Duodenal mucosa (tissue), 2 donors: ENCODE data around the gene MORF4L2.
"Not testable (repeated sequence)": the region's sequence is repeated elsewhere in the genome, so short reads cannot be mapped to it uniquely, and the experiment has no call there.

Source experiments
- H3K27ac ChIP-seq: one replicate; pipeline ENCODE4 v1.7.0; 2013; ENCODE audit warnings: low read depth, low read length
- H3K27me3 ChIP-seq, 2 donors: one replicate each; pipeline ENCODE4 v1.7.0; 2013; ENCODE audit warnings: low read length in 2 of 2, control low read depth in 1 of 2; ENCODE audit not compliant: insufficient read depth in 2 of 2, control insufficient read depth in 1 of 2
- H3K36me3 ChIP-seq, 2 donors: one replicate each; pipeline ENCODE4 v1.7.0; 2013; ENCODE audit warnings: low read length in 2 of 2, control low read depth in 1 of 2; ENCODE audit not compliant: insufficient read depth in 2 of 2, control insufficient read depth in 1 of 2
- H3K4me1 ChIP-seq, 2 donors: one replicate each; pipeline ENCODE4 v1.7.0; 2013; ENCODE audit warnings: low read length in 2 of 2, control low read depth in 1 of 2; ENCODE audit not compliant: insufficient read depth in 2 of 2, control insufficient read depth in 1 of 2
- H3K4me3 ChIP-seq, 2 donors: one replicate each; pipeline ENCODE4 v1.7.0; 2013; ENCODE audit warnings: low read length in 2 of 2, low read depth in 1 of 2
- H3K9ac ChIP-seq, 2 donors: one replicate each; pipeline ENCODE4 v1.7.0; 2013; ENCODE audit warnings: low read length in 2 of 2, low read depth in 1 of 2
- H3K9me3 ChIP-seq, 2 donors: one replicate each; pipeline ENCODE4 v1.7.0; 2013; ENCODE audit warnings: low read length in 2 of 2, control low read depth in 1 of 2; ENCODE audit not compliant: control insufficient read depth in 1 of 2

The MORF4L2 gene

DNA sequence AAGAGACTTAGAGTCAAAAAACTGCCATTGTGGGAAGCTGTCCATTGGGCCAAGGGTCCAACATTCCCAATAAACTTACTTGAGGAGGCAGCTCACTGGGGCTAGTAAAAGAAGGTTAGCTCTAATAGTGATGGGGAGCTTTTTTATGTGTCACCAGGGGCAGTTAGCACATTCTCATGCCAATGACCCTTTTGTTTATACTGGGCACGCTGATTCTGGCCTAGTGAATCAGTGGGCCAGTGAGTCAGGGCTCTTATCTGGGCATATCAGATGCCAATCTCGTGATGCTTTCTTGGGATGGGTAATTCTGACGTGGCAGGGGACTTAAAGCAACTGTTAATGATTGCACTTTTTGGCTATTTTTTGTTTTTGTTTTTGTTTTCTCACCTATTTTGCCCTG, 29.9 kb downstream of the MORF4L2 start:
- Histone ChIP-seq H3K4me1 (no peaks in the 10 kb centered on the region), H3K9ac (no peak overlapping the region), H3K27me3 (no peaks in the 10 kb centered on the region), H3K9me3 (no peaks in the 10 kb centered on the region), H3K27ac (no peak overlapping the region), H3K4me3 (no peak overlapping the region), H3K36me3 (no peaks in the 10 kb centered on the region)

DNA sequence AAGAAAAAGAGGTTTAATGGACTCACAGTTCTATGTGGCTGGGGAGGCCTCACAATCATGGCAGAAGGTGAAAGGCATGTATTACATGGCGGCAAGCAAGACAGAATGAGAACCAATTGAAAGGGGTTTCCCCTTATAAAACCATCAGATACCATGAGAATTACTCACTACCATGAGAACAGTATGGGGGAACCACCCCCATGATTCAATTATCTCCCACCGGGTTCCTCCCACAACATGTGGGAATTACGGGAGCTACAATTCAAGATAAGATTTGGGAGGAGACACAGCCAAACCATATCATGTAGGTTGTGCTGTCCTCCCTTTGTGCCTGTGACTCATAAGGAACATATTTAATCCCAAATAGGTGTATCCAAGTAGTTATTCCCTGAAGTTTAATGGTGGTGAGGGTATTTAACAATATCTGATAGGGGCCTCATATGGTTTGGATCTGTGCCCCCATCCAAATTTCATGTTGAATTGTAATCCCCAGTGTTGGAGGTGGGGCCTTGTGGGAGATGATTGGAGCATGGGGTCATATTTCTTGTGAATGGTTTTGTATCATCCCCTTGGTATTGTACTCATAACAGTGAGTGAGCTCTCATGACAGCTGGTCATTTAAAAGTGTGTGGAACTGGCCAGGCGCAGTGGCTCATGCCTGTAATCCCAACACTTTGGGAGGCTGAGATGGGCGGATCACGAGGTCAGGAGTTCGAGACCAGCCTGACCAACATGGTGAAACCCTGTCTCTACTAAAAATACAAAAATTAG, 31.1 kb downstream of the MORF4L2 start:
- not testable (repeated sequence) for H3K9me3 ChIP-seq, H3K36me3 ChIP-seq, H3K9ac ChIP-seq, H3K4me1 ChIP-seq, H3K27ac ChIP-seq, H3K4me3 ChIP-seq, H3K27me3 ChIP-seq

DNA sequence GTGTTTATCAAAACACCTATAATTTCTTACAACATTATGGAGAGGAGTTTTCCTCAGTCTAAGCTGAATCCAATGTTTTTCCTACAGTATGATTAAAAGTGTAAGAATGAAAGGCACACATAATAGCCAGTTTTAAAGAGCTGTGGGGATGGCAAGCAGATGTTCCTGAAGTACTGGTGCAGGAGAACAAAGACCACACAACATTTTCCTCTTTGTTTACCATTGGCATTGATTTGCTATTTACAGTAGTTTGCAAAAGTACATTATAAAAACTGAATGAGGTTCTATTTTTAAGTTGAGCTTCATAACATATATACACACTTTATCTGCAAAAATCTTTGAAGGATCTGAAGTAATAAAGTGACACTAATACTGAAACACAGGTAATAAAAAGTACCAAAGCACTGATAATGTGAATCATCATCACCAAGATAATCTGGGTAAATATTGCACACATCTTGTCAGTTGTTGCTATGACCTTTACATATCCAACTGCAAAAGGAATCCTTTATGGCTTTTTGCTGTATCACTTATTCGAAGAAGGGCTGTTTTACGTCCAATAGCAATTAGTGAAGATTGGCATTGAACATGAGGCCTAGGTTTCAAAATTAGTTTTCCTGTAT, 35.2 kb downstream of the MORF4L2 start:
- Histone ChIP-seq H3K9me3 (no peaks in the 10 kb centered on the region), H3K4me1 (no peaks in the 10 kb centered on the region), H3K27me3 (no peaks in the 10 kb centered on the region), H3K27ac (no peak overlapping the region), H3K9ac (no peak overlapping the region), H3K4me3 (no peak overlapping the region), H3K36me3 (no peaks in the 10 kb centered on the region)

DNA sequence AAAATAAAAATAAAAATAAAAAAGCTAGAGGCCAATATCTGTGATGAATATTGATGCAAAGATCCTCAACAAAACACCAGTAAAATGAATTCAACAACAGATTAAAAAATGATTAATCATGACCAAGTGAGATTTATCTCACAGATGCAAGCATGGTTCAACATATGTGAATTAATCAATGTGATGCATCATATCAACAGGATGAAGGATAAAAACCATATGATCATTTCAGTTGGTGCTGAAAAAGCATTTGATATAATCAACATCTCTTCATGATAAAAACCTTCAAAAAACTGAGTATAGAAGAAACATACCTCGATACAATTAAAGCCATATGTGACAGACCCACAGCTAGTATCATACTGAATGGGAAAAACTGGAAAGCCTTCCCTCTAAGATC, 38.9 kb downstream of the MORF4L2 start:
- H3K4me1 ChIP-seq, result no peaks in the 10 kb centered on the region
- H3K9me3 ChIP-seq, result no peaks in the 10 kb centered on the region
- no peak overlapping the region for H3K4me3 ChIP-seq
- no peaks in the 10 kb centered on the region for H3K27me3 ChIP-seq
- H3K36me3 ChIP-seq, result no peaks in the 10 kb centered on the region
- H3K9ac ChIP-seq, result no peak overlapping the region
- H3K27ac ChIP-seq, result no peak overlapping the region

DNA sequence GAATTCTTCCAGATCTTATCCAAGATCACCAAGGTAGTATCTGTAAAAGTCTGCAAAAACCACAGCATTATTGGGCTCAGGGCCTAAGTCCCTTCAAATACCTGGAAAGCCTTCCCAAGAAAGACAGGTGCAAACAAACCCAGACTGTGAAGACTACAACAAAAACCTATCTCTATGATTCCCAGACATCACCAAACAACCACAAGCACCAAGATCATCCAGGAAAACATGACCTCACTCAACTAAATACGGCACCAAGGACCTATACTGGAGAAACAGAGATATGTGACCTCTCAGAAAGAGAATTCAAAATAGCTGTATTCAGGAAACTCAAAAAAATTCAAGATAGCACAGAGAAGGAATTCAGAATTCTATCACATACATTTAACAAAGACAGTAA, 42.4 kb downstream of the MORF4L2 start:
- Histone ChIP-seq H3K9me3 (no peaks in the 10 kb centered on the region), H3K4me1 (no peaks in the 10 kb centered on the region), H3K4me3 (no peak overlapping the region), H3K27me3 (no peaks in the 10 kb centered on the region), H3K36me3 (no peaks in the 10 kb centered on the region), H3K27ac (no peak overlapping the region), H3K9ac (no peak overlapping the region)

DNA sequence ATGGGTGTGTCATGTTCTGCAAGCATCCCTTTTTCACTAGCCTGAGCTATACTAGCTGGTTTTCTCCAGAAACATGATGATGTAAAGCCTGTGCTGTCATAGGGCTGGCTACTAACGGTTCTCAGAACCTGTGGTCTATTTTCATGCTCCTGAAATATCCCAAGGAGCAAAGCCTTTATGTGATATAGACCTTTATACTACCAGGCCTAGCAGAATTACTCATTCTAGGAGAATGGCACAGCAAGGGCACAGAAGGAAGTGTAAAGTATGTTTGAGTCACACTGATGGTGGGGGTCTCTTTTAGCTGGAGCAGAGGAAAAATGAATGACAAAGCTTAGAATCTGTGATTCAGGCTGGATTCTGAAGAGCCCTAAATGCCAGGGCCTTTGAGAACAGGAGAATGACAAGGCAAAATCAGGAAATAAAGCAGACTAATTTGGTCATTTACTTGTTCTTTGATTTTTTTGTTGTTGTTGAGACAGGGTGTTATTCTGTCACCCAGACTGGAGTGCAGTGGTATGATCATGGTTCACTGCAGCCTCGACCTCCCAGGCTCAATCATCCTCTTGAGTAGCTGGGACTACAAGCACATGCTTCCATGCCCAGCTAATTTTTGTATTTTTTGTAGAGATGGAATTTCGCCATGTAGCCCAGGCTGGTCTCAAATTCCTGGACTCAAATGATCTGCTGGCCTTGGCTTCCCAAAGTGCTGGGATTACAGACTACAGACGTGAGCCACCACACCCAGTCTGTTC, 45.9 kb downstream of the MORF4L2 start:
- H3K27ac ChIP-seq, result no peak overlapping the region
- no peaks in the 10 kb centered on the region for H3K9me3 ChIP-seq
- H3K4me3 ChIP-seq, result no peak overlapping the region
- H3K36me3 ChIP-seq, result no peaks in the 10 kb centered on the region
- no peak overlapping the region for H3K9ac ChIP-seq
- H3K4me1 ChIP-seq, result no peaks in the 10 kb centered on the region
- H3K27me3 ChIP-seq, result no peaks in the 10 kb centered on the region

DNA sequence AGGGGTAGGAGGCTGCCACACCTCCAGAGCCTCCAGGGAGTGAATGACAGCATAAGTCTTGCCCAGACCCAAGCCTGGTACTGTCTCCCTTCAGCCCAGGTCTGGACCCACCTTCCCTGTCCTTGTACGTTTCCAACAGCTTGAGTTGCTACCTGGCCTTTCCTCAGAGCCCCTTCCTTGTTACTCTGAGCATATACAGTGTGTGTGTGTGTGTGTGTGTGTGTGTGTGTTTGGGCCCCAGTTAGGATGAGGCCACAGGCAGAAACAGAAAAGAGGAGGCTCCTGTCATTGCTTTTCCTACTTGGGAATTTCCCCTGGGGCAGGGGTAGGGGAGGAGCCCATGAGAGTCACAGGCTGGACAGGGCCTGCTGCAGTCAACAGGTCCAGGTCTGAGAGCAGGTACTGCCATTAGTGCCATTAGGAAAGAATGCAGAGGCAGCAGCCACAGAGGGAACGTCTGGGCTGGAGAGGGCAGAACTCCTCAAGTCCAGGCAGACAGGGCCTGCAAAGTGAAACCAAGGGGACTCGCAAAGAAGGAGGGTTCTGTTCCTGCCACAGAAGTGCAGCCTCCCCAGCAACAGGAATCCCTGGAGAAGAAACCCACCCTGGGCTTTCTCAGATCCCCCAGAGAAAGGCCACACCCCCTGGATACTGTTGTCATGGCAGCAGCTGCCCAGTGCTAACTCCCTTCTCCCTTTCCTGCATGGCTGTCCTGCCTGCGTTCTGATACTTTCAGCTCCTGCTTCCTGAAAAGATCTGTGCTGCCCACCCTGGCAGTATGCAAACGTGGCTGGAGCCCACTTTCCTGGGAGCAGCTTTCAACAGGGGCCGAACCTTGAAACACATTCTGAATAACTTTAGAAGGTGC, 47.8 kb downstream of the MORF4L2 start:
- not testable (repeated sequence) for H3K36me3 ChIP-seq, H3K9me3 ChIP-seq, H3K4me3 ChIP-seq, H3K9ac ChIP-seq, H3K4me1 ChIP-seq, H3K27me3 ChIP-seq, H3K27ac ChIP-seq

DNA sequence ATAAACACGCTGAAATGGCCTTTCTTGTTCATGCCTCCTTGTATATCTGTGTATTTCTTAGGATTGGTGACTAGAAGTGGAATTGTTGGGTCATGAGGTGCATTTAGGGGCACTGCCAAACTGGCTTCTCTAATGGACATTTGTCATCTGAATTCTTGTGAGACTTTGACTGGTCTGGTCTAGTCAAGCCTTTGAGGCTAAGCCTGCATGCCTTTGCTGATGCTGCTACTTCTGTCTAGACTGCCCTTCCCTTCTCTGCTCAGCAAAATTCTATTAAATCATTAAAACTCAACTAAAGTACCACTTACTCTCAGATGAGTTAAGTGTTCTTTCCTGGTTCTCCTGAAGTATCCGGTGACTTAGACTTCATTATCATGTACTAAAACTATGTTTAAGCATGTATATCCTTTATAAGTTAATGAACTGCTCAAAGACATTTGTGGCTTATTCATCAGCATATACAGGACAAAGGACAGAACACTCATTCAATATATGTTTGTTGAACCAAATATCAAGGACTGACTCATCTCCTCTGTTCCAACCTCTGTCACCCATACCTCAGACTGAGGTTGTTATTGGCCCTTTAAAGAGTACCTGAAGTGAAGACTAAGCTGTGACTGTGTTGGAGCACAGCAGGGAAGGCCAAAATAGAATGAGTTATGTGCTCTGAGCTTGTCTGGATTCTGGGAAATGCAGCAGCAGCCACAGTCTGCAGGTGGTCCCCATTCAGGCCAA, 48.7 kb downstream of the MORF4L2 start:
- H3K4me1 ChIP-seq, result no peaks in the 10 kb centered on the region
- no peak overlapping the region for H3K9ac ChIP-seq
- H3K4me3 ChIP-seq, result no peak overlapping the region
- no peak overlapping the region for H3K27ac ChIP-seq
- H3K36me3 ChIP-seq, result no peaks in the 10 kb centered on the region
- no peaks in the 10 kb centered on the region for H3K27me3 ChIP-seq
- H3K9me3 ChIP-seq, result no peaks in the 10 kb centered on the region

DNA sequence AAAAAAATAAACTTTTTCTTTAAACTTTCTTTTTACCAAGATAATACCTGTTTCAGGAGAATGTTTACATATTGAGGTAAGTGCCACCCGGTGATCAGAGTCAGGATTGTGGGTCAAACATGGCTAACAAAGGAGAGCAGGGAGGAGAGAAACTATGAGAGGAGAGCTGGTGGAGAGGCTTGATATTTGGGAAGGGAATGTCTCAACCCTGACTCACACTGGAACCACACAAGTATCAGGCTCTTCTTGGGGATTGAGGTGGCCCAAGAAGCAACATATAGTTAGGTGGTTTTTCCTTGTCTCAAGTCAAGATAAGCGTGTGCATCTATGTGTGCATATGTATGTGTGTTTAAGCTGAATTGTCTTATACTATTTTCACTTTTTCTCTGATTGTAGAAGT, 51.1 kb downstream of the MORF4L2 start:
- H3K27me3 ChIP-seq, result no peaks in the 10 kb centered on the region
- no peak overlapping the region for H3K9ac ChIP-seq
- no peak overlapping the region for H3K4me3 ChIP-seq
- H3K9me3 ChIP-seq, result no peaks in the 10 kb centered on the region
- no peaks in the 10 kb centered on the region for H3K4me1 ChIP-seq
- H3K36me3 ChIP-seq, result no peaks in the 10 kb centered on the region
- no peak overlapping the region for H3K27ac ChIP-seq
